ENCODE data around the gene ARHGAP45. TPM values are rescaled to one million over a fixed set of nuclear protein-coding genes. Genes with fewer than 3 reads are reported as not detected.

Gene ARHGAP45
- total and polyA plus RNA-seq, 12 donors = 1.6 to 75.4 (median 30.9) TPM

DNA sequence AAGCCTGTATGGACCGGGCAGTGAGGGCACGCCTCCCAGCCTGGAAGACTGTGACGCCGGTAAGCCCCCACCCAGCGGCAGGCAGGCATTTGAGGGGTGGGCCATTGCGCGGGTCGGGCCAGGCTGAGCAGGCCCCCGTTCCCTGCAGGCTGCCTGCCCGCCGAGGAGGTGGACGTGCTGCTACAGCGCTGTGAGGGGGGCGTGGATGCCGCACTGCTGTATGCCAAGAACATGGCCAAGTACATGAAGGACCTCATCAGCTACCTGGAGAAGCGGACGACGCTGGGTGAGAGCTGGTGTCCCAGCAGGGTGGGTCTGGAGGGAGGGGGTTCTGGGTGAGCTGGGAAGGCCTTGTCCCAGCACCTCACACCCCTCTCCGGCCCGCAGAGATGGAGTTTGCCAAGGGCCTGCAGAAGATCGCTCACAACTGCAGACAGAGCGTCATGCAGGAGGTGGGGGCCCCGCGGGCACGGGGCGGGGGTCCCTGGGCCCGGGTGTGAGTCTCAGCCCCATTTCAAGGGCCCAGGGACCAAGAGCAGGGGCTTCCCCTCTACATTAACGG lies 7.1 kb downstream of the ARHGAP45 start:
- peak overlapping the region in 1 of 5 donors; percentile 34 for H3K27ac ChIP-seq
- no peaks in the 10 kb centered on the region for H3K36me3 ChIP-seq (replicated peaks in 1 of 2)
- WGBS, 4 donors = 74 to 81% (median 76%) methylated on average over 5 to 28 of the region's 28 CpGs
- TF ChIP-seq POLR2A (IDR thresholded peaks at IDR 0.05) = no peak
- TF ChIP-seq, protein P1, sequence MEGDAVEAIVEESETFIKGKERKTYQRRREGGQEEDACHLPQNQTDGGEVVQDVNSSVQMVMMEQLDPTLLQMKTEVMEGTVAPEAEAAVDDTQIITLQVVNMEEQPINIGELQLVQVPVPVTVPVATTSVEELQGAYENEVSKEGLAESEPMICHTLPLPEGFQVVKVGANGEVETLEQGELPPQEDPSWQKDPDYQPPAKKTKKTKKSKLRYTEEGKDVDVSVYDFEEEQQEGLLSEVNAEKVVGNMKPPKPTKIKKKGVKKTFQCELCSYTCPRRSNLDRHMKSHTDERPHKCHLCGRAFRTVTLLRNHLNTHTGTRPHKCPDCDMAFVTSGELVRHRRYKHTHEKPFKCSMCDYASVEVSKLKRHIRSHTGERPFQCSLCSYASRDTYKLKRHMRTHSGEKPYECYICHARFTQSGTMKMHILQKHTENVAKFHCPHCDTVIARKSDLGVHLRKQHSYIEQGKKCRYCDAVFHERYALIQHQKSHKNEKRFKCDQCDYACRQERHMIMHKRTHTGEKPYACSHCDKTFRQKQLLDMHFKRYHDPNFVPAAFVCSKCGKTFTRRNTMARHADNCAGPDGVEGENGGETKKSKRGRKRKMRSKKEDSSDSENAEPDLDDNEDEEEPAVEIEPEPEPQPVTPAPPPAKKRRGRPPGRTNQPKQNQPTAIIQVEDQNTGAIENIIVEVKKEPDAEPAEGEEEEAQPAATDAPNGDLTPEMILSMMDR (IDR thresholded peaks at IDR 0.05) = no peak
- peaks cover 27% of the 10 kb centered on the region for H3K27me3 ChIP-seq
- no peak overlapping the region for H3K4me3 ChIP-seq
- peaks cover 0 to 8% of the 10 kb centered on the region in 2 donors for H3K4me1 ChIP-seq (replicated peaks in 1 of 2)
- no peak for DNase-seq
- no peaks in the 10 kb centered on the region for H3K9me3 ChIP-seq (replicated peaks in 1 of 3)
- intact Hi-C loops (cut with DNase I) = no loop called here

- whole genome bisulfite sequencing, 4 donors = 56 to 74% (median 60%) methylated on average over 16 to 54 of the region's 54 CpGs
- TF ChIP-seq, protein P1 (IDR thresholded peaks at IDR 0.05) = no peak
- no peak for TF ChIP-seq POLR2A (IDR thresholded peaks at IDR 0.05)
- DNase-seq = peak; percentile 69 to 87 (median 75)
- H3K36me3 ChIP-seq (replicated peaks in 1 of 2) = no peaks in the 10 kb centered on the region
- peak overlapping the region in 1 of 5 donors; percentile 34 for H3K27ac ChIP-seq
- peaks cover 0 to 5% of the 10 kb centered on the region in 2 donors for H3K4me1 ChIP-seq (replicated peaks in 1 of 2)
- no peak overlapping the region for H3K4me3 ChIP-seq
- intact Hi-C loops (cut with DNase I) = no loop called here
- H3K27me3 ChIP-seq = peaks cover 21% of the 10 kb centered on the region
- H3K9me3 ChIP-seq (replicated peaks in 1 of 3) = no peaks in the 10 kb centered on the region
Observed at GRCh38 chr19:1074544-1075283, 7.7 kb downstream of the ARHGAP45 start.

DNA sequence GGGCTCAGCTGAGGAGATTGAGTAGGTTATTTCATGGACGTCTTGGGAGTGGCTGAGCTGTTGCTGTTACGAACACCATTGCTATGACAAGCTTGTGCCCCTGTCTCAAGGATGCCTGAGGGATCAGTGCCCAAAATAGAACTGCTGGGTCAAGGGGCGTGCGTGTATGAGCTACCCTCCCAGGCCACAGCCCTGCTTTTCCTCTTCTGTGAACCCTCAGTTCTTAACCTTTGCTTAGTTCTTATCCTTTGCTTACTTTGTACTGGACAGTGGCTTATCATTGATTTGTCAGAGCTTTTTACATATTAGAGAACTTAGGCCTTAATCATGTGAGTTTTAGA lies 9.0 kb downstream of the ARHGAP45 start:
- H3K36me3 ChIP-seq (replicated peaks in 1 of 2) = no peaks in the 10 kb centered on the region
- peaks cover 8% of the 10 kb centered on the region for H3K27me3 ChIP-seq
- H3K4me1 ChIP-seq (replicated peaks in 1 of 2) = peaks cover 0 to 1% of the 10 kb centered on the region in 2 donors
- no peak overlapping the region for H3K4me3 ChIP-seq
- intact Hi-C loops (cut with DNase I) = no loop called here
- 69 to 73% (median 72%) methylated on average over 4 of the region's 4 CpGs for WGBS, 4 donors
- no peak overlapping the region for H3K27ac ChIP-seq
- DNase-seq = no peak
- H3K9me3 ChIP-seq (replicated peaks in 1 of 3) = no peaks in the 10 kb centered on the region
- TF ChIP-seq, protein P1 (IDR thresholded peaks at IDR 0.05) = no peak
- TF ChIP-seq POLR2A (IDR thresholded peaks at IDR 0.05) = no peak

GRCh38 chr19:1076951-1077350 lies 10.0 kb downstream of the ARHGAP45 start:
- peak in 6 of 7 donors; percentile 45 to 77 (median 60) for DNase-seq
- intact Hi-C loops (cut with DNase I) = no loop called here
- Histone ChIP-seq H3K9me3 (replicated peaks in 1 of 3) (no peaks in the 10 kb centered on the region), H3K4me1 (replicated peaks in 1 of 2) (no peaks in the 10 kb centered on the region), H3K36me3 (replicated peaks in 1 of 2) (no peaks in the 10 kb centered on the region), H3K27me3 (peaks cover under 1% of the 10 kb centered on the region), H3K27ac (no peak overlapping the region), H3K4me3 (no peak overlapping the region)
- no peak for TF ChIP-seq POLR2A (IDR thresholded peaks at IDR 0.05)
- TF ChIP-seq, protein P1 (IDR thresholded peaks at IDR 0.05) = no peak
- WGBS, 4 donors = 20 to 59% (median 49%) methylated on average over 1 to 16 of the region's 16 CpGs
